Fibroblast of mammary gland (primary cell): Measurements from ENCODE around the gene BTRC.
A peak's percentile ranks its signal among the peaks of the same experiment; 100 is the strongest.

Experiments
- DNase-seq: peaks from one replicate; pipeline ENCODE4 v3.0.0-alpha.2; 2010; ENCODE audit warnings: low read depth
- H3K4me3 ChIP-seq: 2 replicates; pipeline ENCODE4 v1.5.1; 2011; ENCODE audit warnings: low read depth, mild to moderate bottlenecking, low read length, moderate library complexity; ENCODE audit not compliant: control insufficient read depth
- TF ChIP-seq, protein P1 (sequence below): conservative IDR thresholded peaks from 2 replicates; pipeline ENCODE4 v1.5.1; 2011; ENCODE audit warnings: low read depth, low read length, inconsistent platforms; ENCODE audit not compliant: control insufficient read depth, insufficient read depth

Gene BTRC

DNA sequence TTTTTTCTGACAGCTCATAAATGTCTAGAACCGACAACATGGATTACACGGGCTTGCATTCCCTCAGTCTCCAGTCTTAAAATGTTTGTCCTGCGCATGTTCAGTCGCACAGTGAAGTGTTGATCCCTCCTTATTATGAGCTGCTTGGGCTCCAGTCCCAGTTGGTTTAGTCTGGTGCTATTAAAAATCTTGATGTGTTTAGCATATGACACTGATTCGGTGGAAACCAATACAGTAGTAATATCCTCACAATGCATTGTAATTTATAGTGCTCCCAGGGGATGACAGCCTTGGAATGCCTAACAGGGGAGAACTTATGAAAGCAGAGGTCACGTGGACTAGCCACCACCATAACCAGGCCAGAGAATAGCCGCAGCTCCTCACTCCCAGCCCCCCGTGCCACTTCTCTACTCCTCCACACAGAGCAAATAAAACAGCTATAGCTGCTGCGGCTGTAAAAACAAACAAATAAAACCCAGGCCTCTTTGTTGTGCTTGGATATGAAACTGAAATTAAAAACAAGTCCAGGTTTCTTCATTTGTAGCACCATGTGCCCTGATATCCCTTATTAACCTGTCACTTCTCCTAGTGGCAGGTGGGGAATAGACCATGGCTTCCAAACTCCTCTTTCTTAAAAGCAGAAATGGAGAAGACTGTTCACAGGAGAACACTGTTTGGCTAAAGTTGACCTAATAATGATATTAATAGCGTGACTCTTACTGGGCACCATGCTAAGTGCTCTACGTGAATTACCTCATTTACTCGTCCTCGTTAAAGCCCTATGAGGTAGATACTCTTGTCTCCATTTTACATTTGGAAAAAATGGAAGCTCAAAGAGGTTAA lies 241.8 kb downstream of the BTRC start:
- DNase-seq = no peak
- TF ChIP-seq, protein P1, sequence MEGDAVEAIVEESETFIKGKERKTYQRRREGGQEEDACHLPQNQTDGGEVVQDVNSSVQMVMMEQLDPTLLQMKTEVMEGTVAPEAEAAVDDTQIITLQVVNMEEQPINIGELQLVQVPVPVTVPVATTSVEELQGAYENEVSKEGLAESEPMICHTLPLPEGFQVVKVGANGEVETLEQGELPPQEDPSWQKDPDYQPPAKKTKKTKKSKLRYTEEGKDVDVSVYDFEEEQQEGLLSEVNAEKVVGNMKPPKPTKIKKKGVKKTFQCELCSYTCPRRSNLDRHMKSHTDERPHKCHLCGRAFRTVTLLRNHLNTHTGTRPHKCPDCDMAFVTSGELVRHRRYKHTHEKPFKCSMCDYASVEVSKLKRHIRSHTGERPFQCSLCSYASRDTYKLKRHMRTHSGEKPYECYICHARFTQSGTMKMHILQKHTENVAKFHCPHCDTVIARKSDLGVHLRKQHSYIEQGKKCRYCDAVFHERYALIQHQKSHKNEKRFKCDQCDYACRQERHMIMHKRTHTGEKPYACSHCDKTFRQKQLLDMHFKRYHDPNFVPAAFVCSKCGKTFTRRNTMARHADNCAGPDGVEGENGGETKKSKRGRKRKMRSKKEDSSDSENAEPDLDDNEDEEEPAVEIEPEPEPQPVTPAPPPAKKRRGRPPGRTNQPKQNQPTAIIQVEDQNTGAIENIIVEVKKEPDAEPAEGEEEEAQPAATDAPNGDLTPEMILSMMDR = no peak
- no peak overlapping the region for H3K4me3 ChIP-seq

DNA sequence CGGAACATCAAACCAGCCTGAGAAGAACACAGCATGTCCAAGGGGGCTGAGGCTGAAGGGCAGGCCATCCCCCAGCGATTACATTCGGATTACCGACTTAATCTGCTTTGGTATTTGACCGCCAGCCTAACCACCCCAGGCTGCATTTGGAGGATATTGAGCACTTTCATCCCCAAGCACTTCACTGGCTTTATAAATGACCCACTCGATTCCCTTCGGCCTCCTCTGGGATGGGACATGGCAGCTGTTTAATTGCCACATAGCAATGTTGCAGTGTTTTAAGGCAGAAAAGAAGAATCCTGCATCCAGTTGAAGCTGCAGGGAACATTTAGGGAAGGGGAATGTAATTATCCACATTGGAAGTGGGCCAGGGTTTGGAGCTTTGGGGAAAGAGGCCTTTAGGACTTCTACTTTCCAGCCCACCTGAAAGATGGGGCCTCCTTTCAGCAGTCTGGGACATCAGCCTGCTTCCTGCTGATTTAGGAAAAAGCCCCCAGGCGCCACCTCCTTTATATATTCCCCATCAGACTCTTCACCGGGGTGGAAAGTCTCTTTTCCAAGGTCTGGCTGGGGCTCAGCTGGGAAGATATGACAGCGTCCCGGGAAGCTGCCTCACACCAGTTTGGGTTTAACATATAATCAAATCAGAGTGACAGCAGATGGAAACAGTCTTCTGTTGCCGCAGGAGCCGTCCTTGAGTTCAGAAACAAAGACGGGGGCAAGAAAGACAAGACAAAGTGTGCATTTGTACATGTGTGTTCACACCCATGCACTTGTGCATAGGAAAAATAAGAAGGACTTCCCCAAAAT lies 243.3 kb downstream of the BTRC start:
- TF ChIP-seq, protein P1 = no peak
- H3K4me3 ChIP-seq = no peak overlapping the region
- no peak for DNase-seq

DNA sequence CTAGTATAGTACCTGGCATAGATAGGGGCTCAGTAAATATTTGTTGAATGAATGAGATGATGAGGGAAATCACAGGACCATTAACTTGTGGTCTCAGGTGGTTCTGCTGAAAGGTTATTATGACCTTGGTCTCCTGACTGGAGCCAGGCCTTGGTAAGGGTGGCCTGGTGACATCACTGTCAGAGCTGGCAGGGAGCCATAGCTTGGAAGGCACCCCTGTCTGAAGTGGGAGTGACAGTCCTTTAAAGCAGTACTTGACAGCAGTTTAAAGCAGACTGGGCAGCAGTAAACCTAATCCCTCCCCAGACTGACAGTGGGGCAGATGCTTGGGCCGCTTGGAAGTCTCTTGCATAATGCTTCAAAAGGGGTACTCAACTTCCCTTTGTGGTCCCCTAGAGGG lies 247.6 kb downstream of the BTRC start:
- H3K4me3 ChIP-seq = no peak overlapping the region
- no peak for DNase-seq
- TF ChIP-seq, protein P1 = no peak

DNA sequence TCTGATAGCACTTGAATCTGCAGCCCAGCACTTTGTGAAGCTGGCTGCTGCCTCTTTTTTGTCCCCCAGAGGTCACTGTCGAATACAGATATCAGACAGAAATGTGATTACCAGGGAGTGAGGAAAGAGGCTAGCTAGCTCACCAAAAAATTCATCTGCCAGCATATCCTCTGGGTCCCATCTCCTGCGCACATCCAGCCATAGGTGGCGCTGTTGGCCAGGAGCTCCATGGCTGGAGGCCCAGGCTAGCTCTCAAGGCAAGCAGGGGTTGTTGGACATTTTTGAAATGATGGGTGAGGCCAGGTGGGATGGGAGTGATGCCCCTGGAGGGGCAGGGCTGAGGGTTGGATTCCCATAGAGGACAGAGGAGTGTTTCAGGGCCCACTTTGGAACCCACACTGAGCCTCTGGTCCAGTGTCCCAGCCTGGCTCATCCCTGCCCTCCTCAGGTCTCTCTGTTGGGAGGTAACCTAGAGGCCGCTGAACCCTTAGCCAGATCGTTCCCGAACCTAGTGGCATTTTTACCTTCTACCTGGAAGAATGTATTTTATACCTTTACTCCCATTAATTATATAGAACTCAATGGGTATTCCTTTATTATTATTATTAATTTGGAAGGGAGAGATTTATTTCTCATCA lies 248.9 kb downstream of the BTRC start:
- H3K4me3 ChIP-seq = no peak overlapping the region
- DNase-seq = peak; percentile 73
- TF ChIP-seq, protein P1 = peak; percentile 97
